Activated CD8-positive, alpha-beta T cell treated with anti-CD3 and anti-CD28 coated beads for 36 hours (primary cell): ENCODE data around the gene CLIC5. TPM values are rescaled to one million over a fixed set of nuclear protein-coding genes. Genes with fewer than 3 reads are reported as not detected.

Experiments
- ATAC-seq: fragments of 200-7000 bp; cut with Tn5 transposase; one replicate; pipeline ENCODE4 v1.10.0; 2021; ENCODE audit warnings: mild to moderate bottlenecking, moderate library complexity
- CTCF ChIA-PET: fragments of 350-600 bp; sonication (Branson Sonifier 250); formaldehyde crosslinking; loops from one replicate; lab custom pipeline; 2021; ENCODE audit warnings: antibody characterized with exemption; lab: Charles Lee
- POLR2A ChIA-PET: fragments of 350-600 bp; sonication (Branson Sonifier 250); formaldehyde crosslinking; loops from one replicate; lab custom pipeline; 2021; ENCODE audit warnings: antibody characterized with exemption; lab: Charles Lee
- DNase-seq: peaks from one replicate; pipeline ENCODE4 v3.0.0-alpha.2; 2020
- H3K27ac Mint-ChIP-seq: one replicate; pipeline ENCODE4 v1.8.0; 2021; ENCODE audit warnings: mild to moderate bottlenecking, mixed read lengths
- H3K27me3 Mint-ChIP-seq: one replicate; pipeline ENCODE4 v1.8.0; 2021; ENCODE audit warnings: mixed read lengths
- H3K36me3 Mint-ChIP-seq: one replicate; pipeline ENCODE4 v1.8.0; 2021; ENCODE audit warnings: low read depth, mixed read lengths
- H3K4me1 Mint-ChIP-seq: one replicate; pipeline ENCODE4 v1.8.0; 2021; ENCODE audit warnings: low read depth, mixed read lengths
- H3K4me3 Mint-ChIP-seq: one replicate; pipeline ENCODE4 v1.8.0; 2021; ENCODE audit warnings: mild to moderate bottlenecking, moderate library complexity, mixed read lengths
- H3K9me3 Mint-ChIP-seq: one replicate; pipeline ENCODE4 v1.8.0; 2021; ENCODE audit warnings: mixed read lengths
- intact Hi-C: fragments of 100-400 bp; cut with micrococcal nuclease; formaldehyde crosslinking; loops from one replicate; pipeline ENCODE4 v1.10.0; 2022
- total RNA-seq, 2 experiments: library from RNA; stranded (reverse); gene quantifications; one replicate each; pipeline ENCODE4 v1.2.3, GENCODE V29; 2021
- TF ChIP-seq, protein P1 (sequence below): fragments of 200-600 bp; IDR thresholded peaks from one replicate; pipeline ENCODE4 v1.8.0; 2022; ENCODE audit warnings: antibody characterized with exemption, mild to moderate bottlenecking

Gene CLIC5
- total RNA-seq, 2 experiments from 2014 or later, result 1.1 TPM

DNA sequence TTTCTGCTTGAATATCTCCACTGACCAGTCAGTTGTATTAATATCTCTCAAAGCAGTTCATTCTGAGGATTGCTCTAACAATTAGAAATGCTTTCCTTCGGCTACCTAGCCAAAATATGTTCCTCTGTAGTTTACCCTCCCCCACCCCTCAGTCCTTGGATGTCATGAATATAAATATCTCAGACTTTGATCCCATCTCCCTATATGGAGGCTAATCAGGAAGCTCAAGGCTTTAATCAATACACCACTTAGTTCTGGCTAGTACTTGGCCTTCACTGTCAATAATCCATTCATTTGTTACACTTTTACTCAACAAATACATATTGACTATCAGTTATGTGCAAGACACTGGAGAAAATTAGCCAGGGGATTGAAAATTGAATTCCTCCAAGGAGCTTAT, 60.1 kb downstream of the CLIC5 start:
- Mint-ChIP-seq H3K4me3 (no peak overlapping the region), H3K36me3 (no peaks in the 10 kb centered on the region), H3K4me1 (no peaks in the 10 kb centered on the region), H3K27me3 (peaks cover 2% of the 10 kb centered on the region), H3K9me3 (no peaks in the 10 kb centered on the region), H3K27ac (no peak overlapping the region)
- ChIA-PET POLR2A (no interaction called here), CTCF (no interaction called here)
- DNase-seq (no peak), ATAC-seq (no peak)
- intact Hi-C loops, result no loop called here
- TF ChIP-seq, protein P1, sequence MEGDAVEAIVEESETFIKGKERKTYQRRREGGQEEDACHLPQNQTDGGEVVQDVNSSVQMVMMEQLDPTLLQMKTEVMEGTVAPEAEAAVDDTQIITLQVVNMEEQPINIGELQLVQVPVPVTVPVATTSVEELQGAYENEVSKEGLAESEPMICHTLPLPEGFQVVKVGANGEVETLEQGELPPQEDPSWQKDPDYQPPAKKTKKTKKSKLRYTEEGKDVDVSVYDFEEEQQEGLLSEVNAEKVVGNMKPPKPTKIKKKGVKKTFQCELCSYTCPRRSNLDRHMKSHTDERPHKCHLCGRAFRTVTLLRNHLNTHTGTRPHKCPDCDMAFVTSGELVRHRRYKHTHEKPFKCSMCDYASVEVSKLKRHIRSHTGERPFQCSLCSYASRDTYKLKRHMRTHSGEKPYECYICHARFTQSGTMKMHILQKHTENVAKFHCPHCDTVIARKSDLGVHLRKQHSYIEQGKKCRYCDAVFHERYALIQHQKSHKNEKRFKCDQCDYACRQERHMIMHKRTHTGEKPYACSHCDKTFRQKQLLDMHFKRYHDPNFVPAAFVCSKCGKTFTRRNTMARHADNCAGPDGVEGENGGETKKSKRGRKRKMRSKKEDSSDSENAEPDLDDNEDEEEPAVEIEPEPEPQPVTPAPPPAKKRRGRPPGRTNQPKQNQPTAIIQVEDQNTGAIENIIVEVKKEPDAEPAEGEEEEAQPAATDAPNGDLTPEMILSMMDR, result no peak

DNA sequence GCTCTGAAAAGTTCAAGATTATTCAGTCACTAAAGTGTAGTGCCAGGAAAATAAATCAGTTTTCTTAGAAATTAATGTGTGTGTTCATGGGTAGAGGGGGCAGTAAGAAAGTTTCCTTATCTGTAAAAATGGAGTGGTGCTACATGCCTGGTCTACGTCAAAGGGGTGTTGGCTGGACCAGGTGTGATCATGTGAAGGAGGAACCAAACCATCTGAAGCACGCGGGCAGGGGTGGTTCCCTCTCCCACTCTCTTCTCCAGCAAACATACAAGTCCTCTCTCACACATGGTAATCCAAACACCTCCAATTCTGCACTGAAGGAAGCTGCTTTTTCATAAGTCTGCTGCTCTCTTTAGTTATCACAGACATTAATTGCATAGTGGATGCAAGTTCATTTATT, 63.1 kb downstream of the CLIC5 start:
- ChIA-PET CTCF (interaction anchor here (0.7 kb wide), 1 partner anchor 11 kb away, joined by 4 read pairs; no protein-coding TSS in a partner anchor), POLR2A (no interaction called here)
- Mint-ChIP-seq H3K36me3 (no peaks in the 10 kb centered on the region), H3K27ac (no peak overlapping the region), H3K9me3 (no peaks in the 10 kb centered on the region), H3K4me1 (no peaks in the 10 kb centered on the region), H3K4me3 (no peak overlapping the region), H3K27me3 (peaks cover 2% of the 10 kb centered on the region)
- TF ChIP-seq, protein P1, result no peak
- ATAC-seq (no peak), DNase-seq (no peak)
- intact Hi-C loops, result no loop called here

DNA sequence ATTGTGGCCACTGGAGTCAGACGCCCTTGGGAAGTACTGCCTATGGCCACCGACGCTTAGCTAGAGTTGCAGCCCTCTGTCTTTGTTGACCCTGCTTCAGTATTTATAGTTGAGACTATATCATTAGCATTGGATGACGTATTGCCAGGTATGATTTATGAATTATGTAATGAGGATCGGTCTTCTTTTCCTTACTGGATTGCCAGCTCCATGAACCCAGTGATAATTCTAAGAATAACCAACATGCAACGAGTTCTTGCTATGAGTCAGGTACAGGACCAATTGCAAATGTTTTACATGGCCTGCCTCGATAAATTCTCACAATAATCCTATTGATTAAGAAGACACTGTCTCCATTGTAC, 63.5 kb downstream of the CLIC5 start:
- Mint-ChIP-seq H3K4me3 (no peak overlapping the region), H3K4me1 (no peaks in the 10 kb centered on the region), H3K9me3 (no peaks in the 10 kb centered on the region), H3K27me3 (peaks cover 2% of the 10 kb centered on the region), H3K36me3 (no peaks in the 10 kb centered on the region), H3K27ac (no peak overlapping the region)
- ATAC-seq, result no peak
- intact Hi-C loops, result no loop called here
- no peak for DNase-seq
- CTCF ChIA-PET, result interaction anchor here (0.7 kb wide), 1 partner anchor 10 kb away, joined by 4 read pairs; no protein-coding TSS in a partner anchor
- POLR2A ChIA-PET, result no interaction called here
- TF ChIP-seq, protein P1, result no peak

DNA sequence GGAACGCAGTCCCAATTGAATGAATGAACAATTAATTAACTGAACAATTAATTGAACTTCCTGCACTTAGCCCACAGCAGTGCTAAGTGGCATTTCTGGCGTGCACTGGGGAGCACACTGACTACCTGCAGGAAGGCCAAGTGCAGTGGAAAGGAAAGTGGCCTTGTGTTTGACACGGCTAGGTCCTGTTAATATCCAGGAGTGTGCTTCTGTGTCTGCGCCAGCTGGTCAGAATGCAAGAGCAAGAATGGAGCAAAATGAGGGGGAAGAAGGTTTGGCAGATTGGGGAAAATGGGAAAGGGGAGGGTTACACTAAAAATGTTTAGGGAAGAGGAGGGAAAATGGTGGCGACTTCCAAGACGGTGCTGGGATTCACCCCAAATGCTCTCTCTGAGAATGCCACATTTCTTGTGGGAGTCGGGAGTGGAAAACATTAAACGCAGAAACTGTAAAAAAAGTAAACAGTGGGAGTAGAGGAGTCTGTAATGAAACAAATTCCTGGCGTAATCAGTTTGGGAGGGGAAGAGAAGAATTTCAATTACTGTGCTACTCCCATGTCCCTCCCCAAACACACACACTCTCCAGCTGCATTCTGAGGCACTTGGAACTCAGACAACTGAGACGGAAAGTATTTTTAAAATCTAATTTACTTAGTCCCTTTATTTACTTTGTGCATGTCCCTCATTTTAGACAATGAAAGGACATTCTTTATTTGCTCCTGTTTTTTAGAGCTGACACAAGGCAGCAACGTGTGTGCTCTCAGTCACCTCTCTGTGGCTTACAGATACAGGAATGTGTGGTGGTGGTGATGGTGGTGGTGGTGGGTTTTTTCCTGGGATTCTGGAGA, 64.1 kb downstream of the CLIC5 start:
- no peaks in the 10 kb centered on the region for H3K36me3 Mint-ChIP-seq
- TF ChIP-seq, protein P1, result no peak
- H3K4me3 Mint-ChIP-seq, result no peak overlapping the region
- no peak for ATAC-seq
- H3K9me3 Mint-ChIP-seq, result no peaks in the 10 kb centered on the region
- CTCF ChIA-PET, result interaction anchor here (0.7 kb wide), 1 partner anchor 10 kb away, joined by 4 read pairs; no protein-coding TSS in a partner anchor
- intact Hi-C loops, result no loop called here
- POLR2A ChIA-PET, result no interaction called here
- no peak for DNase-seq
- peaks cover 2% of the 10 kb centered on the region for H3K27me3 Mint-ChIP-seq
- H3K4me1 Mint-ChIP-seq, result no peaks in the 10 kb centered on the region
- H3K27ac Mint-ChIP-seq, result no peak overlapping the region

DNA sequence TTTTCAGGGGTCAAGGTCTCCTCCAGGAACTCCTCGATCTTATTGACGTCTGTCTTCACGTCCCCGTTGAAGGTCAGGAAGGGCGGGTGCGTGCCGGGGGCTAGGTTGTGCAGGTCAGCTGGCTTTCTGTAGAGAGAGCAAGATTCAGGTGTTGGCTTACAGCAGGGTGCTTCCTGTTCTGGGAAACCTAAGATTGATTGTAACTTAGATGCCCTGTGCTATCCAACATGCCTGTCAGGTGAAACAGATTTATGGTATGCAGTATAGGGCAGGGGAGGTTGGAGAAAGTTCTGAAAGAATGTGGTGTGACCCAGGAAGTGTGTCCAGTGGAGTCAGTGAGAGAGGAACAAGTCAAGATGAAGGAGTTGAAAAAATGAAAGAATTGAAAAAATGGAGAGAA, 66.4 kb downstream of the CLIC5 start:
- no peaks in the 10 kb centered on the region for H3K36me3 Mint-ChIP-seq
- no peaks in the 10 kb centered on the region for H3K4me1 Mint-ChIP-seq
- POLR2A ChIA-PET, result no interaction called here
- ATAC-seq (no peak), DNase-seq (no peak)
- intact Hi-C loops, result no loop called here
- CTCF ChIA-PET, result interaction anchor here (0.7 to 1.2 kb wide), 3 partner anchors 11 to 21 kb away, joined by 3 to 4 read pairs (median 3); no protein-coding TSS in a partner anchor
- H3K9me3 Mint-ChIP-seq, result no peaks in the 10 kb centered on the region
- TF ChIP-seq, protein P1, result no peak
- H3K27me3 Mint-ChIP-seq, result peaks cover under 1% of the 10 kb centered on the region
- no peak overlapping the region for H3K4me3 Mint-ChIP-seq
- no peak overlapping the region for H3K27ac Mint-ChIP-seq
